Keratinocyte (primary cell): ENCODE data around the gene CAPN11. TPM values are rescaled to one million over a fixed set of nuclear protein-coding genes. Genes with fewer than 3 reads are reported as not detected.

ENCODE experiments used
- DNase-seq: peaks from one replicate; pipeline ENCODE4 v3.0.0-alpha.2; 2011; ENCODE audit warnings: low read depth, missing footprints, low spot score
- FAIRE-seq: peaks from 2 replicates; lab custom pipeline; 2011; peaks lifted over from hg19 to GRCh38; lab: Jason Lieb, UNC
- H2AFZ ChIP-seq: 2 replicates; pipeline ENCODE4 v1.6.0; 2012; ENCODE audit warnings: low read length, control low read depth, inconsistent platforms; ENCODE audit not compliant: control insufficient read depth
- H3K27ac ChIP-seq: 2 replicates; pipeline ENCODE4 v1.5.1; 2011; ENCODE audit warnings: low read length; ENCODE audit not compliant: control insufficient read depth, insufficient read depth
- H3K27me3 ChIP-seq: 3 replicates; pipeline ENCODE4 v1.6.0; 2011; ENCODE audit warnings: low read length; ENCODE audit not compliant: control insufficient read depth, insufficient read depth; ENCODE audit errors: extremely low read depth
- H3K36me3 ChIP-seq, 2 experiments: 2 replicates in 1 of 2; 3 replicates in 1 of 2; pipeline ENCODE4 v1.5.1; 2011; ENCODE audit warnings: low read length in 2 of 2, mild to moderate bottlenecking in 1 of 2; ENCODE audit not compliant: control insufficient read depth in 2 of 2, insufficient read depth in 2 of 2; ENCODE audit errors: extremely low read depth in 1 of 2
- H3K4me1 ChIP-seq: 3 replicates; pipeline ENCODE4 v1.5.1; 2011; ENCODE audit warnings: low read length; ENCODE audit not compliant: control insufficient read depth, insufficient read depth; ENCODE audit errors: extremely low read depth
- H3K4me2 ChIP-seq: 3 replicates; pipeline ENCODE4 v1.6.0; 2011; ENCODE audit warnings: low read depth, low read length; ENCODE audit not compliant: control insufficient read depth, insufficient read depth; ENCODE audit errors: extremely low read depth
- H3K4me3 ChIP-seq, 3 experiments: fragments of 200-600 bp in 1 of 3; sonication (generic) in 1 of 3; 2 replicates in 2 of 3; 3 replicates in 1 of 3; pipeline ENCODE4 v1.5.1; 2011 to 2016; ENCODE audit warnings: low read length in 3 of 3, mild to moderate bottlenecking in 3 of 3, control low read depth in 2 of 3, inconsistent platforms in 1 of 3, low read depth in 1 of 3, mixed read lengths in 1 of 3, mixed run types in 1 of 3, moderate library complexity in 1 of 3; ENCODE audit not compliant: control insufficient read depth in 2 of 3, insufficient read depth in 2 of 3; ENCODE audit errors: extremely low read depth in 1 of 3
- H3K79me2 ChIP-seq: 2 replicates; pipeline ENCODE4 v1.6.0; 2012; ENCODE audit warnings: low read length; ENCODE audit not compliant: control insufficient read depth, insufficient read depth
- H3K9ac ChIP-seq: 3 replicates; pipeline ENCODE4 v1.6.0; 2011; ENCODE audit warnings: low read length; ENCODE audit not compliant: control insufficient read depth, insufficient read depth; ENCODE audit errors: extremely low read depth
- H3K9me1 ChIP-seq: 3 replicates; pipeline ENCODE4 v1.6.0; 2011; ENCODE audit warnings: low read length; ENCODE audit not compliant: control insufficient read depth, insufficient read depth; ENCODE audit errors: extremely low read depth
- H3K9me3 ChIP-seq: 2 replicates; pipeline ENCODE4 v1.5.1; 2012; ENCODE audit warnings: low read depth, low read length; ENCODE audit not compliant: control insufficient read depth
- H4K20me1 ChIP-seq: 3 replicates; pipeline ENCODE4 v1.6.0; 2011; ENCODE audit warnings: low read length; ENCODE audit not compliant: control insufficient read depth, insufficient read depth; ENCODE audit errors: extremely low read depth
- CTCF ChIP-seq, 3 experiments: IDR thresholded peaks in 1 of 3; conservative IDR thresholded peaks in 1 of 3; optimal IDR thresholded peaks in 1 of 3; 2 replicates in 2 of 3; 3 replicates in 1 of 3; pipeline versions ENCODE3 to v1.5.1; 2011; ENCODE audit warnings: low read length in 3 of 3, mild to moderate bottlenecking in 3 of 3, moderate library complexity in 2 of 3, control low read depth in 1 of 3, inconsistent platforms in 1 of 3; ENCODE audit not compliant: insufficient read depth in 2 of 3; ENCODE audit errors: extremely low read depth in 1 of 3
- EZH2 ChIP-seq: IDR thresholded peaks from one replicate; pipeline ENCODE4 v1.6.1; 2012; ENCODE audit warnings: inconsistent platforms, mild to moderate bottlenecking, low read length, moderate library complexity
- dilution Hi-C: fragments of 300-500 bp; cut with MboI; formaldehyde crosslinking; loops from one replicate; pipeline ENCODE4 v1.7.0; 2020; ENCODE audit warnings: low sequenced_read_pairs; ENCODE audit not compliant: extremely low pct_ligation_motif_present
- polyA plus RNA-seq, 5 experiments: library from polyadenylated mRNA; depleted of rRNA in 3 of 5; stranded (reverse) in 3 of 5; stranded (forward) in 1 of 5; unstranded in 1 of 5; fragments of >200 nt; gene quantifications; 1 replicate in 1 of 5; 2 replicates in 3 of 5; 3 replicates in 1 of 5; pipeline versions ENCODE4 v1.2.1 to v1.2.3, GENCODE V29; 2011 to 2012; ENCODE audit warnings: missing spikeins in 2 of 5, low read depth in 1 of 5, low replicate concordance in 1 of 5

Gene CAPN11
- polyA plus RNA-seq, 1 donor (not counting 4 experiments of a cell fraction or from before 2014, with no cell fraction given), result not detected

- Histone ChIP-seq H3K4me1 (peaks cover 35% of the 10 kb centered on the region), H3K36me3 (peaks cover 14 to 27% of the 10 kb centered on the region in 2 experiments), H4K20me1 (no peaks in the 10 kb centered on the region), H3K4me3 (no peak overlapping the region), H3K27me3 (no peaks in the 10 kb centered on the region), H3K9ac (no peak overlapping the region), H3K79me2 (peaks cover 22% of the 10 kb centered on the region), H3K4me2 (no peak overlapping the region), H2AFZ (no peak overlapping the region), H3K9me1 (no peaks in the 10 kb centered on the region), H3K27ac (no peak overlapping the region), H3K9me3 (no peaks in the 10 kb centered on the region)
- dilution Hi-C loops, result no loop called here
- no peak for FAIRE-seq
- no peak for TF ChIP-seq CTCF (optimal IDR thresholded peaks at IDR 0.05 in 1 of 3, IDR thresholded peaks at IDR 0.05 in 1 of 3, conservative IDR thresholded peaks at IDR 0.05 in 1 of 3; ENCODE audit: extremely low read depth in 1 of 3, insufficient read depth in 2 of 3, low read length in 3 of 3)
- no peak for TF ChIP-seq EZH2
- DNase-seq, result no peak
Observed at GRCh38 chr6:44228031-44228430, 69.4 kb downstream of the CAPN11 start.

- H3K4me3 ChIP-seq, result no peak overlapping the region
- peaks cover 22% of the 10 kb centered on the region for H3K79me2 ChIP-seq
- no peak overlapping the region for H3K4me2 ChIP-seq
- no peak overlapping the region for H3K9ac ChIP-seq
- DNase-seq (no peak), FAIRE-seq (no peak)
- no peak overlapping the region for H2AFZ ChIP-seq
- no peaks in the 10 kb centered on the region for H4K20me1 ChIP-seq
- no peak for TF ChIP-seq CTCF (optimal IDR thresholded peaks at IDR 0.05 in 1 of 3, IDR thresholded peaks at IDR 0.05 in 1 of 3, conservative IDR thresholded peaks at IDR 0.05 in 1 of 3; ENCODE audit: extremely low read depth in 1 of 3, insufficient read depth in 2 of 3, low read length in 3 of 3)
- no peak for TF ChIP-seq EZH2
- H3K27me3 ChIP-seq, result no peaks in the 10 kb centered on the region
- peaks cover 14 to 29% of the 10 kb centered on the region in 2 experiments for H3K36me3 ChIP-seq
- peaks cover 34% of the 10 kb centered on the region for H3K4me1 ChIP-seq
- H3K27ac ChIP-seq, result no peak overlapping the region
- H3K9me1 ChIP-seq, result no peaks in the 10 kb centered on the region
- dilution Hi-C loops, result no loop called here
- no peaks in the 10 kb centered on the region for H3K9me3 ChIP-seq
Observed at GRCh38 chr6:44228433-44228832, 69.8 kb downstream of the CAPN11 start.
